ENCODE results near the gene FTCD. TPM values are rescaled to one million over a fixed set of nuclear protein-coding genes. Genes with fewer than 3 reads are reported as not detected.
A peak's percentile ranks its signal among the peaks of the same experiment; 100 is the strongest.

Gene FTCD
- total RNA-seq, 1 experiment from 2014 or later, result 6.7 TPM

GRCh38 chr21:46126309-46127238, 28.8 kb downstream of the FTCD start:
- TF ChIP-seq CTCF (conservative IDR thresholded peaks at IDR 0.05), result no peak
- Mint-ChIP-seq H3K9me3 (no peaks in the 10 kb centered on the region; a peak in 1 of 5 replicates), H3K27me3 (ENCODE audit: low read depth) (no peaks in the 10 kb centered on the region), H3K4me1 (peaks cover 0 to 15% of the 10 kb centered on the region in 2 experiments; a peak in 2 of 4 replicates), H3K36me3 (ENCODE audit: insufficient read depth in 1 of 3, low read depth in 3 of 3) (peaks cover 9 to 38% (median 17%) of the 10 kb centered on the region in 3 experiments), H3K4me3 (no peak overlapping the region), H3K27ac (no peak overlapping the region; a peak in 1 of 7 replicates)
- Histone ChIP-seq H2BK15ac (ENCODE audit: low read depth, low read length) (no peak overlapping the region), H3T11ph (ENCODE audit: low read length) (no peak overlapping the region), H3K4ac (ENCODE audit: low read depth, low read length) (no peak overlapping the region), H2AK5ac (ENCODE audit: insufficient read length, low read length) (no peak overlapping the region), H3K4me1 (ENCODE audit: insufficient read depth, low read length) (no peaks in the 10 kb centered on the region), H2BK20ac (ENCODE audit: low read depth, low read length, poor library complexity, severe bottlenecking) (no peak overlapping the region), H3K27ac (ENCODE audit: insufficient read length, low read depth, low read length) (no peak overlapping the region), H3K27me3 (ENCODE audit: insufficient read depth, low read length) (no peaks in the 10 kb centered on the region), H3K4me2 (ENCODE audit: insufficient read depth, insufficient read length, low read length) (no peak overlapping the region), H4K5ac (ENCODE audit: insufficient read length, low read depth, low read length) (no peak overlapping the region), H3K9ac (ENCODE audit: extremely low read depth, insufficient read length, low read length) (no peak overlapping the region), H3K23me2 (ENCODE audit: insufficient read length, low read depth, low read length, poor library complexity, severe bottlenecking) (no peaks in the 10 kb centered on the region), H3K79me2 (ENCODE audit: insufficient read depth, low read length) (no peaks in the 10 kb centered on the region), H3K56ac (ENCODE audit: insufficient read length, low read depth, low read length) (no peak overlapping the region), H2AFZ (ENCODE audit: low read length) (no peak overlapping the region), H3K18ac (ENCODE audit: insufficient read length, low read depth, low read length) (no peak overlapping the region), H3K79me1 (ENCODE audit: insufficient read depth, low read depth, low read length, poor library complexity, severe bottlenecking) (no peaks in the 10 kb centered on the region), H3K23ac (ENCODE audit: insufficient read length, low read depth, low read length) (no peak overlapping the region), H4K91ac (ENCODE audit: insufficient read length, low read depth, low read length) (no peak overlapping the region), H2BK120ac (ENCODE audit: low read depth, low read length, poor library complexity, severe bottlenecking) (no peak overlapping the region), H2BK5ac (ENCODE audit: insufficient read length, low read length) (no peak overlapping the region), H3K9me3 (ENCODE audit: control insufficient read depth, low read depth, low read length) (no peaks in the 10 kb centered on the region), H3K14ac (ENCODE audit: insufficient read depth, low read length) (no peak overlapping the region), H4K20me1 (ENCODE audit: control insufficient read depth, insufficient read depth, insufficient read length) (no peaks in the 10 kb centered on the region), H2BK12ac (ENCODE audit: insufficient read length, low read depth, low read length) (no peak overlapping the region), H4K8ac (replicated peaks; ENCODE audit: insufficient read length, low read depth, low read length) (no peak overlapping the region)
- WGBS (ENCODE audit: extremely low coverage, insufficient read length, low lambda C conversion rate), result no CpG with 5 or more reads among the region's 32 CpGs
- DNase-seq, result peak; percentile 25
